H9 (cell line): ENCODE results near the gene CAMSAP2. TPM values are rescaled to one million over a fixed set of nuclear protein-coding genes. Genes with fewer than 3 reads are reported as not detected.

Source experiments
- DNase-seq: peaks from one replicate; pipeline ENCODE4 v3.0.0-alpha.2; 2017
- H2AFZ ChIP-seq: one replicate; pipeline ENCODE4 v1.6.1; 2013; ENCODE audit warnings: mild to moderate bottlenecking, low read length, control low read depth, moderate library complexity
- H2AK5ac ChIP-seq: 2 replicates; pipeline ENCODE4 v1.6.1; 2013; ENCODE audit warnings: low read length, control low read depth, mixed read lengths; ENCODE audit not compliant: insufficient read length
- H2BK120ac ChIP-seq: one replicate; pipeline ENCODE4 v1.6.1; 2013; ENCODE audit warnings: low read depth, mild to moderate bottlenecking, low read length, control low read depth, inconsistent platforms; ENCODE audit not compliant: poor library complexity, severe bottlenecking
- H2BK12ac ChIP-seq: 2 replicates; pipeline ENCODE4 v1.6.1; 2013; ENCODE audit warnings: low read length, control low read depth, mixed read lengths, low read depth; ENCODE audit not compliant: insufficient read length
- H2BK15ac ChIP-seq: 2 replicates; pipeline ENCODE4 v1.6.1; 2013; ENCODE audit warnings: low read depth, low read length, control low read depth
- H2BK20ac ChIP-seq: one replicate; pipeline ENCODE4 v1.6.1; 2013; ENCODE audit warnings: low read depth, mild to moderate bottlenecking, low read length, control low read depth, inconsistent platforms; ENCODE audit not compliant: poor library complexity, severe bottlenecking
- H2BK5ac ChIP-seq: 2 replicates; pipeline ENCODE4 v1.6.1; 2013; ENCODE audit warnings: low read length, control low read depth, mixed read lengths; ENCODE audit not compliant: insufficient read length
- H3K14ac ChIP-seq: 2 replicates; pipeline ENCODE4 v1.6.1; 2013; ENCODE audit warnings: low read length, control low read depth; ENCODE audit not compliant: insufficient read depth
- H3K18ac ChIP-seq: 2 replicates; pipeline ENCODE4 v1.6.1; 2013; ENCODE audit warnings: low read depth, mild to moderate bottlenecking, mixed read lengths, low read length, control low read depth; ENCODE audit not compliant: insufficient read length
- H3K23ac ChIP-seq: 2 replicates; pipeline ENCODE4 v1.6.1; 2013; ENCODE audit warnings: low read length, control low read depth, mixed read lengths, low read depth; ENCODE audit not compliant: insufficient read length
- H3K23me2 ChIP-seq: 2 replicates; pipeline ENCODE4 v1.6.1; 2013; ENCODE audit warnings: low read depth, mild to moderate bottlenecking, mixed read lengths, low read length, control low read depth; ENCODE audit not compliant: insufficient read length, poor library complexity, severe bottlenecking
- H3K27ac ChIP-seq: 2 replicates; pipeline ENCODE4 v1.5.1; 2013; ENCODE audit warnings: low read length, control low read depth, mixed read lengths, low read depth; ENCODE audit not compliant: insufficient read length
- H3K27me3 ChIP-seq: 2 replicates; pipeline ENCODE4 v1.6.1; 2013; ENCODE audit warnings: low read length, control low read depth, inconsistent platforms; ENCODE audit not compliant: insufficient read depth
- H3K4ac ChIP-seq: 2 replicates; pipeline ENCODE4 v1.6.1; 2013; ENCODE audit warnings: low read depth, mild to moderate bottlenecking, control low read depth, inconsistent platforms, low read length, moderate library complexity
- H3K4me1 ChIP-seq: 2 replicates; pipeline ENCODE4 v1.6.1; 2013; ENCODE audit warnings: low read length, control low read depth, inconsistent platforms; ENCODE audit not compliant: insufficient read depth
- H3K4me2 ChIP-seq: 2 replicates; pipeline ENCODE4 v1.6.1; 2013; ENCODE audit warnings: low read length, control low read depth, mixed read lengths; ENCODE audit not compliant: insufficient read length, insufficient read depth
- H3K56ac ChIP-seq: 2 replicates; pipeline ENCODE4 v1.6.1; 2013; ENCODE audit warnings: low read depth, mild to moderate bottlenecking, mixed read lengths, low read length, control low read depth; ENCODE audit not compliant: insufficient read length
- H3K79me1 ChIP-seq: 2 replicates; pipeline ENCODE4 v1.6.1; 2013; ENCODE audit warnings: low read depth, mild to moderate bottlenecking, moderate library complexity, low read length, control low read depth, inconsistent platforms; ENCODE audit not compliant: insufficient read depth, poor library complexity, severe bottlenecking
- H3K79me2 ChIP-seq: 2 replicates; pipeline ENCODE4 v1.6.1; 2013; ENCODE audit warnings: low read length, control low read depth, inconsistent platforms; ENCODE audit not compliant: insufficient read depth
- H3K9ac ChIP-seq: 2 replicates; pipeline ENCODE4 v1.6.1; 2013; ENCODE audit warnings: low read length, control low read depth, mixed read lengths; ENCODE audit not compliant: insufficient read length; ENCODE audit errors: extremely low read depth
- H3K9me3 ChIP-seq: one replicate; pipeline ENCODE4 v1.6.1; 2013; ENCODE audit warnings: low read depth, low read length, inconsistent platforms; ENCODE audit not compliant: control insufficient read depth
- H3T11ph ChIP-seq: one replicate; pipeline ENCODE4 v1.6.1; 2013; ENCODE audit warnings: mild to moderate bottlenecking, low read length, control low read depth, inconsistent platforms
- H4K20me1 ChIP-seq: one replicate; pipeline ENCODE4 v1.6.1; 2013; ENCODE audit not compliant: control insufficient read depth, insufficient read length, insufficient read depth
- H4K5ac ChIP-seq: 2 replicates; pipeline ENCODE4 v1.6.1; 2013; ENCODE audit warnings: low read depth, mild to moderate bottlenecking, mixed read lengths, low read length, control low read depth; ENCODE audit not compliant: insufficient read length
- H4K8ac ChIP-seq: replicated peaks from 2 replicates; pipeline ENCODE4 v1.6.1; 2013; ENCODE audit warnings: low read length, control low read depth, mixed read lengths, low read depth; ENCODE audit not compliant: insufficient read length
- H4K91ac ChIP-seq: 2 replicates; pipeline ENCODE4 v1.6.1; 2013; ENCODE audit warnings: low read depth, mild to moderate bottlenecking, moderate library complexity, mixed read lengths, low read length, control low read depth; ENCODE audit not compliant: insufficient read length
- H3K27ac Mint-ChIP-seq, 3 experiments: 2 replicates in 2 of 3; 3 replicates in 1 of 3; pipeline ENCODE4 v1.8.0; 2020 to 2021; ENCODE audit warnings: mixed read lengths in 3 of 3, mild to moderate bottlenecking in 1 of 3, moderate library complexity in 1 of 3
- H3K27me3 Mint-ChIP-seq: 2 replicates; pipeline ENCODE4 v1.8.0; 2021; ENCODE audit warnings: low read depth, mild to moderate bottlenecking, moderate library complexity, mixed read lengths
- H3K36me3 Mint-ChIP-seq, 3 experiments: 2 replicates in 2 of 3; 3 replicates in 1 of 3; pipeline ENCODE4 v1.8.0; 2020 to 2021; ENCODE audit warnings: low read depth in 3 of 3, mixed read lengths in 3 of 3; ENCODE audit not compliant: insufficient read depth in 1 of 3
- H3K4me1 Mint-ChIP-seq, 2 experiments: 2 replicates each; pipeline ENCODE4 v1.8.0; 2020; ENCODE audit warnings: mixed read lengths in 2 of 2
- H3K4me3 Mint-ChIP-seq, 2 experiments: 2 replicates in 1 of 2; 3 replicates in 1 of 2; pipeline ENCODE4 v1.8.0; 2020 to 2021; ENCODE audit warnings: mild to moderate bottlenecking in 2 of 2, mixed read lengths in 2 of 2, moderate library complexity in 1 of 2
- H3K9me3 Mint-ChIP-seq, 2 experiments: 2 replicates in 1 of 2; 3 replicates in 1 of 2; pipeline ENCODE4 v1.8.0; 2020; ENCODE audit warnings: mild to moderate bottlenecking in 2 of 2, mixed read lengths in 2 of 2, moderate library complexity in 1 of 2
- total RNA-seq: library from RNA; stranded (reverse); gene quantifications from 2 replicates; pipeline ENCODE4 v1.2.1, GENCODE V29; 2021
- TF ChIP-seq, protein P1 (sequence below): fragments of 200-600 bp; sonication (generic); conservative IDR thresholded peaks from 3 replicates; pipeline ENCODE4 v1.8.0; 2021; ENCODE audit warnings: antibody characterized with exemption, mild to moderate bottlenecking

CAMSAP2 gene
- total RNA-seq, 1 experiment from 2014 or later: 33.7 TPM

- Histone ChIP-seq H4K91ac (no peak overlapping the region), H3T11ph (no peak overlapping the region), H2BK12ac (no peak overlapping the region), H3K4me2 (no peak overlapping the region), H2AK5ac (no peak overlapping the region), H3K4ac (no peak overlapping the region), H3K56ac (no peak overlapping the region), H3K18ac (no peak overlapping the region), H2BK120ac (no peak overlapping the region), H3K23me2 (no peaks in the 10 kb centered on the region), H2AFZ (no peak overlapping the region), H4K20me1 (no peaks in the 10 kb centered on the region), H3K79me1 (no peaks in the 10 kb centered on the region), H2BK20ac (no peak overlapping the region), H3K23ac (no peak overlapping the region), H4K8ac (no peak overlapping the region), H3K14ac (no peak overlapping the region), H2BK15ac (no peak overlapping the region), H3K79me2 (no peaks in the 10 kb centered on the region), H3K27me3 (no peaks in the 10 kb centered on the region), H2BK5ac (no peak overlapping the region), H3K9ac (no peak overlapping the region), H3K4me1 (no peaks in the 10 kb centered on the region), H3K27ac (no peak overlapping the region), H4K5ac (no peak overlapping the region), H3K9me3 (no peaks in the 10 kb centered on the region)
- Mint-ChIP-seq H3K4me3 (no peak overlapping the region), H3K9me3 (no peaks in the 10 kb centered on the region), H3K27ac (no peak overlapping the region), H3K4me1 (peaks cover 7 to 12% of the 10 kb centered on the region in 2 experiments), H3K36me3 (peaks cover 8 to 53% (median 47%) of the 10 kb centered on the region in 3 experiments; a peak in 6 of 7 replicates), H3K27me3 (no peaks in the 10 kb centered on the region)
- TF ChIP-seq, protein P1, sequence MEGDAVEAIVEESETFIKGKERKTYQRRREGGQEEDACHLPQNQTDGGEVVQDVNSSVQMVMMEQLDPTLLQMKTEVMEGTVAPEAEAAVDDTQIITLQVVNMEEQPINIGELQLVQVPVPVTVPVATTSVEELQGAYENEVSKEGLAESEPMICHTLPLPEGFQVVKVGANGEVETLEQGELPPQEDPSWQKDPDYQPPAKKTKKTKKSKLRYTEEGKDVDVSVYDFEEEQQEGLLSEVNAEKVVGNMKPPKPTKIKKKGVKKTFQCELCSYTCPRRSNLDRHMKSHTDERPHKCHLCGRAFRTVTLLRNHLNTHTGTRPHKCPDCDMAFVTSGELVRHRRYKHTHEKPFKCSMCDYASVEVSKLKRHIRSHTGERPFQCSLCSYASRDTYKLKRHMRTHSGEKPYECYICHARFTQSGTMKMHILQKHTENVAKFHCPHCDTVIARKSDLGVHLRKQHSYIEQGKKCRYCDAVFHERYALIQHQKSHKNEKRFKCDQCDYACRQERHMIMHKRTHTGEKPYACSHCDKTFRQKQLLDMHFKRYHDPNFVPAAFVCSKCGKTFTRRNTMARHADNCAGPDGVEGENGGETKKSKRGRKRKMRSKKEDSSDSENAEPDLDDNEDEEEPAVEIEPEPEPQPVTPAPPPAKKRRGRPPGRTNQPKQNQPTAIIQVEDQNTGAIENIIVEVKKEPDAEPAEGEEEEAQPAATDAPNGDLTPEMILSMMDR: no peak
- DNase-seq: no peak
Measured at GRCh38 chr1:200850554-200850953, 111.9 kb downstream of the CAMSAP2 start.
